Neural progenitor cell (in vitro differentiated cells): ENCODE results near the gene ARPC5L. TPM values are rescaled to one million over a fixed set of nuclear protein-coding genes. Genes with fewer than 3 reads are reported as not detected.

Experiments used
- DNase-seq: peaks from one replicate; pipeline ENCODE4 v3.0.0-alpha.2; 2016; ENCODE audit warnings: low spot score
- H2AFZ ChIP-seq: fragments of 200-600 bp; sonication (generic); replicated peaks from 2 replicates; pipeline ENCODE4 v1.6.1; 2016; ENCODE audit warnings: antibody characterized with exemption
- H3F3A ChIP-seq: fragments of 200-600 bp; sonication (generic); 2 replicates; pipeline ENCODE4 v1.6.1; 2016; ENCODE audit warnings: antibody characterized with exemption, low read depth
- H3K27ac ChIP-seq: fragments of 200-600 bp; sonication (generic); 2 replicates; pipeline ENCODE4 v1.5.1; 2016; ENCODE audit warnings: mild to moderate bottlenecking
- H3K27me3 ChIP-seq: fragments of 200-600 bp; sonication (generic); 2 replicates; pipeline ENCODE4 v1.6.1; 2016; ENCODE audit warnings: mild to moderate bottlenecking, moderate library complexity
- H3K36me3 ChIP-seq: fragments of 200-600 bp; sonication (generic); 2 replicates; pipeline ENCODE4 v1.5.1; 2016
- H3K4me1 ChIP-seq: fragments of 200-600 bp; sonication (generic); 2 replicates; pipeline ENCODE4 v1.6.1; 2016; ENCODE audit warnings: mixed run types
- H3K4me2 ChIP-seq: fragments of 200-600 bp; sonication (generic); 2 replicates; pipeline ENCODE4 v1.6.1; 2016
- H3K4me3 ChIP-seq: fragments of 200-600 bp; sonication (generic); 2 replicates; pipeline ENCODE4 v1.5.1; 2016
- H3K79me2 ChIP-seq: fragments of 200-600 bp; sonication (generic); 2 replicates; pipeline ENCODE4 v1.6.1; 2016; ENCODE audit warnings: low read depth
- H3K9ac ChIP-seq: fragments of 200-600 bp; sonication (generic); 2 replicates; pipeline ENCODE4 v1.6.1; 2016
- H3K9me3 ChIP-seq: fragments of 200-600 bp; sonication (generic); 2 replicates; pipeline ENCODE4 v1.5.1; 2016; ENCODE audit warnings: low read depth
- H4K20me1 ChIP-seq: fragments of 200-600 bp; sonication (generic); 2 replicates; pipeline ENCODE4 v1.6.1; 2016; ENCODE audit warnings: low read depth
- H3K27ac Mint-ChIP-seq: 3 replicates; pipeline ENCODE4 v1.8.0; 2021; ENCODE audit warnings: mixed read lengths
- H3K27me3 Mint-ChIP-seq: 2 replicates; pipeline ENCODE4 v1.8.0; 2022; ENCODE audit warnings: low read depth, mild to moderate bottlenecking, inconsistent platforms, moderate library complexity, mixed read lengths; ENCODE audit not compliant: insufficient read depth
- H3K36me3 Mint-ChIP-seq: 3 replicates; pipeline ENCODE4 v1.8.0; 2021; ENCODE audit warnings: mixed read lengths
- H3K4me1 Mint-ChIP-seq: 3 replicates; pipeline ENCODE4 v1.8.0; 2021; ENCODE audit warnings: mixed read lengths
- H3K4me3 Mint-ChIP-seq: 3 replicates; pipeline ENCODE4 v1.8.0; 2021; ENCODE audit warnings: mild to moderate bottlenecking, moderate library complexity, mixed read lengths
- H3K9me3 Mint-ChIP-seq: 3 replicates; pipeline ENCODE4 v1.8.0; 2020; ENCODE audit warnings: mixed read lengths
- CTCF ChIP-seq: fragments of 200-600 bp; sonication (generic); IDR thresholded peaks from 2 replicates; pipeline ENCODE4 v1.5.1; 2017; ENCODE audit warnings: antibody characterized with exemption, mild to moderate bottlenecking
- EZH2 ChIP-seq: fragments of 200-600 bp; sonication (generic); IDR thresholded peaks from 2 replicates; pipeline ENCODE4 v1.6.1; 2017; ENCODE audit warnings: antibody characterized with exemption, mild to moderate bottlenecking, moderate library complexity
- EZH2phosphoT487 ChIP-seq: fragments of 200-600 bp; sonication (generic); IDR thresholded peaks from 2 replicates; pipeline ENCODE4 v1.6.1; 2017; ENCODE audit warnings: antibody characterized with exemption
- total RNA-seq: library from RNA; depleted of rRNA; stranded (reverse); fragments of >200 nt; gene quantifications from 2 replicates; pipeline ENCODE4 v1.2.3, GENCODE V29; 2015; ENCODE audit warnings: low replicate concordance

The ARPC5L gene
- total RNA-seq, 1 donor from 2014 or later, result 24.0 TPM

- Mint-ChIP-seq H3K27me3 (peaks cover 4% of the 10 kb centered on the region), H3K27ac (no peak overlapping the region), H3K9me3 (no peaks in the 10 kb centered on the region), H3K36me3 (peaks cover 2% of the 10 kb centered on the region), H3K4me3 (peak overlapping the region; percentile 80), H3K4me1 (peaks cover 17% of the 10 kb centered on the region)
- peaks cover 38% of the 10 kb centered on the region for H3F3A ChIP-seq
- H3K9me3 ChIP-seq, result no peaks in the 10 kb centered on the region
- H3K79me2 ChIP-seq, result peaks cover 7% of the 10 kb centered on the region
- H3K27ac ChIP-seq, result no peak overlapping the region
- H2AFZ ChIP-seq, result peak overlapping the region; percentile 92
- no peak overlapping the region for H3K9ac ChIP-seq
- peaks cover 31% of the 10 kb centered on the region for H4K20me1 ChIP-seq
- no peaks in the 10 kb centered on the region for H3K4me1 ChIP-seq
- no peak for DNase-seq
- H3K4me3 ChIP-seq, result peak overlapping the region; percentile 55
- H3K36me3 ChIP-seq, result no peaks in the 10 kb centered on the region
- peak overlapping the region; percentile 77 for H3K4me2 ChIP-seq
- TF ChIP-seq EZH2phosphoT487 (no peak), CTCF (no peak), EZH2 (no peak)
- no peaks in the 10 kb centered on the region for H3K27me3 ChIP-seq
Measured at GRCh38 chr9:124853605-124854143, 8.3 kb upstream of the ARPC5L start.

GRCh38 chr9:124854161-124854560 is 7.8 kb upstream of the ARPC5L start:
- Histone ChIP-seq H3F3A (peaks cover 43% of the 10 kb centered on the region), H3K27me3 (no peaks in the 10 kb centered on the region), H3K4me2 (no peak overlapping the region), H3K9me3 (no peaks in the 10 kb centered on the region), H3K27ac (no peak overlapping the region), H3K4me3 (no peak overlapping the region), H3K79me2 (peaks cover 12% of the 10 kb centered on the region), H3K4me1 (no peaks in the 10 kb centered on the region), H2AFZ (no peak overlapping the region), H3K36me3 (no peaks in the 10 kb centered on the region), H4K20me1 (peaks cover 36% of the 10 kb centered on the region), H3K9ac (no peak overlapping the region)
- Mint-ChIP-seq H3K4me1 (peaks cover 17% of the 10 kb centered on the region), H3K4me3 (peak overlapping the region; percentile 14), H3K9me3 (no peaks in the 10 kb centered on the region), H3K36me3 (peaks cover 2% of the 10 kb centered on the region), H3K27me3 (peaks cover 4% of the 10 kb centered on the region), H3K27ac (no peak overlapping the region)
- TF ChIP-seq EZH2phosphoT487, result no peak
- DNase-seq, result no peak

- H3K36me3 Mint-ChIP-seq, result peaks cover 2% of the 10 kb centered on the region
- H3K9me3 ChIP-seq, result no peaks in the 10 kb centered on the region
- no peaks in the 10 kb centered on the region for H3K36me3 ChIP-seq
- no peak overlapping the region for H3K9ac ChIP-seq
- no peak overlapping the region for H2AFZ ChIP-seq
- no peak overlapping the region for H3K27ac ChIP-seq
- TF ChIP-seq CTCF, result no peak
- TF ChIP-seq EZH2, result no peak
- TF ChIP-seq EZH2phosphoT487, result no peak
- no peaks in the 10 kb centered on the region for H3K27me3 ChIP-seq
- H3K4me3 Mint-ChIP-seq, result peak overlapping the region; percentile 6
- H3K27me3 Mint-ChIP-seq, result peaks cover 4% of the 10 kb centered on the region
- peaks cover 43% of the 10 kb centered on the region for H4K20me1 ChIP-seq
- H3K79me2 ChIP-seq, result peaks cover 19% of the 10 kb centered on the region
- H3K27ac Mint-ChIP-seq, result peak overlapping the region; percentile 3
- DNase-seq, result no peak
- H3K9me3 Mint-ChIP-seq, result no peaks in the 10 kb centered on the region
- H3K4me2 ChIP-seq, result no peak overlapping the region
- peaks cover 18% of the 10 kb centered on the region for H3K4me1 Mint-ChIP-seq
- H3K4me1 ChIP-seq, result peaks cover 2% of the 10 kb centered on the region
- H3K4me3 ChIP-seq, result no peak overlapping the region
- peaks cover 50% of the 10 kb centered on the region for H3F3A ChIP-seq
Measured at GRCh38 chr9:124854822-124855221, 7.1 kb upstream of the ARPC5L start.

GRCh38 chr9:124855566-124855943 is 6.4 kb upstream of the ARPC5L start:
- Histone ChIP-seq H4K20me1 (peaks cover 50% of the 10 kb centered on the region), H3K4me3 (no peak overlapping the region), H3K9me3 (no peaks in the 10 kb centered on the region), H2AFZ (no peak overlapping the region), H3K4me1 (peaks cover 10% of the 10 kb centered on the region), H3K27ac (no peak overlapping the region), H3F3A (peaks cover 57% of the 10 kb centered on the region), H3K27me3 (no peaks in the 10 kb centered on the region), H3K4me2 (no peak overlapping the region), H3K9ac (no peak overlapping the region), H3K36me3 (no peaks in the 10 kb centered on the region), H3K79me2 (peaks cover 26% of the 10 kb centered on the region)
- peaks cover 7% of the 10 kb centered on the region for H3K27me3 Mint-ChIP-seq
- DNase-seq, result no peak
- H3K36me3 Mint-ChIP-seq, result peaks cover 8% of the 10 kb centered on the region
- peaks cover 23% of the 10 kb centered on the region for H3K4me1 Mint-ChIP-seq
- H3K9me3 Mint-ChIP-seq, result no peaks in the 10 kb centered on the region
- H3K27ac Mint-ChIP-seq, result peak overlapping the region; percentile 3
- H3K4me3 Mint-ChIP-seq, result no peak overlapping the region
- TF ChIP-seq CTCF (no peak), EZH2phosphoT487 (no peak), EZH2 (no peak)
